Sigmoid colon (tissue), 3 donors: ENCODE results near the gene SLC6A9.

Source experiments
- POLR2A ChIP-seq, 2 donors: fragments of 450-650 bp; IDR thresholded peaks; one replicate each; pipeline ENCODE4 v1.6.1; 2016; ENCODE audit warnings: antibody characterized with exemption in 2 of 2, mild to moderate bottlenecking in 2 of 2, moderate library complexity in 2 of 2
- TF ChIP-seq, protein P1 (sequence below), 4 experiments: fragments of 450-650 bp in 3 of 4; fragments of 200-600 bp in 1 of 4; IDR thresholded peaks; one replicate each; pipeline ENCODE4 v1.5.1; 2016 to 2019; ENCODE audit warnings: antibody characterized with exemption in 4 of 4, mild to moderate bottlenecking in 3 of 4, moderate library complexity in 2 of 4

- TF ChIP-seq POLR2A (IDR thresholded peaks at IDR 0.05): no peak
- TF ChIP-seq, protein P1, sequence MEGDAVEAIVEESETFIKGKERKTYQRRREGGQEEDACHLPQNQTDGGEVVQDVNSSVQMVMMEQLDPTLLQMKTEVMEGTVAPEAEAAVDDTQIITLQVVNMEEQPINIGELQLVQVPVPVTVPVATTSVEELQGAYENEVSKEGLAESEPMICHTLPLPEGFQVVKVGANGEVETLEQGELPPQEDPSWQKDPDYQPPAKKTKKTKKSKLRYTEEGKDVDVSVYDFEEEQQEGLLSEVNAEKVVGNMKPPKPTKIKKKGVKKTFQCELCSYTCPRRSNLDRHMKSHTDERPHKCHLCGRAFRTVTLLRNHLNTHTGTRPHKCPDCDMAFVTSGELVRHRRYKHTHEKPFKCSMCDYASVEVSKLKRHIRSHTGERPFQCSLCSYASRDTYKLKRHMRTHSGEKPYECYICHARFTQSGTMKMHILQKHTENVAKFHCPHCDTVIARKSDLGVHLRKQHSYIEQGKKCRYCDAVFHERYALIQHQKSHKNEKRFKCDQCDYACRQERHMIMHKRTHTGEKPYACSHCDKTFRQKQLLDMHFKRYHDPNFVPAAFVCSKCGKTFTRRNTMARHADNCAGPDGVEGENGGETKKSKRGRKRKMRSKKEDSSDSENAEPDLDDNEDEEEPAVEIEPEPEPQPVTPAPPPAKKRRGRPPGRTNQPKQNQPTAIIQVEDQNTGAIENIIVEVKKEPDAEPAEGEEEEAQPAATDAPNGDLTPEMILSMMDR (IDR thresholded peaks at IDR 0.05): no peak
Measured at GRCh38 chr1:43973981-43974442, 57.2 kb downstream of the SLC6A9 start.
